GM23338 (cell line): Measurements from ENCODE around the gene RPS15.

ENCODE experiments used
- CREB1 ChIP-seq: fragments of 250-450 bp; sonication (Bioruptor Pico); IDR thresholded peaks from 2 replicates; pipeline ENCODE4 v1.5.0; 2020; ENCODE audit warnings: low read depth, mild to moderate bottlenecking, moderate library complexity
- EZH2 ChIP-seq: fragments of 200-600 bp; sonication (generic); IDR thresholded peaks from one replicate; pipeline ENCODE4 v1.8.0; 2017; ENCODE audit warnings: antibody characterized with exemption, mild to moderate bottlenecking, low read depth; ENCODE audit not compliant: unreplicated experiment
- EZH2phosphoT487 ChIP-seq: fragments of 200-600 bp; sonication (generic); IDR thresholded peaks from one replicate; pipeline ENCODE4 v1.8.1; 2018; ENCODE audit warnings: antibody characterized with exemption; ENCODE audit not compliant: unreplicated experiment
- JUNB ChIP-seq: IDR thresholded peaks from one replicate; pipeline ENCODE4 v1.6.1; 2016; ENCODE audit warnings: antibody characterized with exemption; ENCODE audit not compliant: unreplicated experiment
- POLR2AphosphoS5 ChIP-seq: IDR thresholded peaks from 2 replicates; pipeline ENCODE4 v1.6.1; 2016; ENCODE audit warnings: antibody characterized with exemption, low read depth
- STAT1 ChIP-seq: IDR thresholded peaks from one replicate; pipeline ENCODE4 v1.6.1; 2016; ENCODE audit warnings: antibody characterized with exemption; ENCODE audit not compliant: unreplicated experiment
- ZNF114 ChIP-seq: fragments of 250-450 bp; sonication (Bioruptor Pico); IDR thresholded peaks from 2 replicates; pipeline ENCODE4 v1.5.0; 2020; ENCODE audit warnings: mild to moderate bottlenecking, moderate library complexity
- ZNF331 ChIP-seq: fragments of 250-450 bp; sonication (Bioruptor Pico); IDR thresholded peaks from 2 replicates; pipeline ENCODE4 v1.5.0; 2020; ENCODE audit warnings: low read depth, mild to moderate bottlenecking, moderate library complexity
- TF ChIP-seq, protein P1 (sequence below), 2 experiments: fragments of 200-600 bp in 1 of 2; sonication (generic) in 1 of 2; conservative IDR thresholded peaks; 2 replicates each; pipeline versions ENCODE4 v1.5.1 to v1.6.1; 2016 to 2017; ENCODE audit warnings: antibody characterized with exemption in 2 of 2, low read depth in 2 of 2, mild to moderate bottlenecking in 2 of 2, moderate library complexity in 1 of 2
- TF ChIP-seq, protein P2 (sequence below): IDR thresholded peaks from one replicate; pipeline ENCODE4 v1.6.1; 2018; ENCODE audit warnings: antibody characterized with exemption; ENCODE audit not compliant: unreplicated experiment

- TF ChIP-seq, protein P1, sequence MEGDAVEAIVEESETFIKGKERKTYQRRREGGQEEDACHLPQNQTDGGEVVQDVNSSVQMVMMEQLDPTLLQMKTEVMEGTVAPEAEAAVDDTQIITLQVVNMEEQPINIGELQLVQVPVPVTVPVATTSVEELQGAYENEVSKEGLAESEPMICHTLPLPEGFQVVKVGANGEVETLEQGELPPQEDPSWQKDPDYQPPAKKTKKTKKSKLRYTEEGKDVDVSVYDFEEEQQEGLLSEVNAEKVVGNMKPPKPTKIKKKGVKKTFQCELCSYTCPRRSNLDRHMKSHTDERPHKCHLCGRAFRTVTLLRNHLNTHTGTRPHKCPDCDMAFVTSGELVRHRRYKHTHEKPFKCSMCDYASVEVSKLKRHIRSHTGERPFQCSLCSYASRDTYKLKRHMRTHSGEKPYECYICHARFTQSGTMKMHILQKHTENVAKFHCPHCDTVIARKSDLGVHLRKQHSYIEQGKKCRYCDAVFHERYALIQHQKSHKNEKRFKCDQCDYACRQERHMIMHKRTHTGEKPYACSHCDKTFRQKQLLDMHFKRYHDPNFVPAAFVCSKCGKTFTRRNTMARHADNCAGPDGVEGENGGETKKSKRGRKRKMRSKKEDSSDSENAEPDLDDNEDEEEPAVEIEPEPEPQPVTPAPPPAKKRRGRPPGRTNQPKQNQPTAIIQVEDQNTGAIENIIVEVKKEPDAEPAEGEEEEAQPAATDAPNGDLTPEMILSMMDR (conservative IDR thresholded peaks at IDR 0.05; ENCODE audit: low read depth in 2 of 2) = 0 out of 4 replicates have a peak, but pooled peaks of 1 of the 2 experiments have one; percentile 7
- TF ChIP-seq EZH2 (no peak), JUNB (no peak), POLR2AphosphoS5 (no peak), EZH2phosphoT487 (no peak), ZNF114 (CRISPR knock-in tag) (no peak), CREB1 (CRISPR knock-in tag) (no peak), STAT1 (no peak), ZNF331 (CRISPR knock-in tag) (no peak)
- TF ChIP-seq, protein P2, sequence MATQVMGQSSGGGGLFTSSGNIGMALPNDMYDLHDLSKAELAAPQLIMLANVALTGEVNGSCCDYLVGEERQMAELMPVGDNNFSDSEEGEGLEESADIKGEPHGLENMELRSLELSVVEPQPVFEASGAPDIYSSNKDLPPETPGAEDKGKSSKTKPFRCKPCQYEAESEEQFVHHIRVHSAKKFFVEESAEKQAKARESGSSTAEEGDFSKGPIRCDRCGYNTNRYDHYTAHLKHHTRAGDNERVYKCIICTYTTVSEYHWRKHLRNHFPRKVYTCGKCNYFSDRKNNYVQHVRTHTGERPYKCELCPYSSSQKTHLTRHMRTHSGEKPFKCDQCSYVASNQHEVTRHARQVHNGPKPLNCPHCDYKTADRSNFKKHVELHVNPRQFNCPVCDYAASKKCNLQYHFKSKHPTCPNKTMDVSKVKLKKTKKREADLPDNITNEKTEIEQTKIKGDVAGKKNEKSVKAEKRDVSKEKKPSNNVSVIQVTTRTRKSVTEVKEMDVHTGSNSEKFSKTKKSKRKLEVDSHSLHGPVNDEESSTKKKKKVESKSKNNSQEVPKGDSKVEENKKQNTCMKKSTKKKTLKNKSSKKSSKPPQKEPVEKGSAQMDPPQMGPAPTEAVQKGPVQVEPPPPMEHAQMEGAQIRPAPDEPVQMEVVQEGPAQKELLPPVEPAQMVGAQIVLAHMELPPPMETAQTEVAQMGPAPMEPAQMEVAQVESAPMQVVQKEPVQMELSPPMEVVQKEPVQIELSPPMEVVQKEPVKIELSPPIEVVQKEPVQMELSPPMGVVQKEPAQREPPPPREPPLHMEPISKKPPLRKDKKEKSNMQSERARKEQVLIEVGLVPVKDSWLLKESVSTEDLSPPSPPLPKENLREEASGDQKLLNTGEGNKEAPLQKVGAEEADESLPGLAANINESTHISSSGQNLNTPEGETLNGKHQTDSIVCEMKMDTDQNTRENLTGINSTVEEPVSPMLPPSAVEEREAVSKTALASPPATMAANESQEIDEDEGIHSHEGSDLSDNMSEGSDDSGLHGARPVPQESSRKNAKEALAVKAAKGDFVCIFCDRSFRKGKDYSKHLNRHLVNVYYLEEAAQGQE = no peak
Measured at GRCh38 chr19:1456121-1456900, 18.1 kb downstream of the RPS15 start.
